OCI-LY3 (cell line): ENCODE results near the gene PERM1.

Source experiments
- H2AFZ ChIP-seq: fragments of 200-600, 300-600 bp; shearing (Covaris generic); 2 replicates; pipeline ENCODE4 v1.6.0; 2014; ENCODE audit warnings: antibody characterized with exemption, low read depth, low read length
- H3K27ac ChIP-seq: fragments of 200-600, 300-600 bp; sonication (generic); 2 replicates; pipeline ENCODE4 v1.5.1; 2014; ENCODE audit warnings: mild to moderate bottlenecking, low read length, moderate library complexity, mixed read lengths
- H3K27me3 ChIP-seq: fragments of 200-600, 300-600 bp; sonication (generic); 2 replicates; pipeline ENCODE4 v1.6.1; 2014; ENCODE audit warnings: low read depth, low read length, mixed read lengths
- H3K36me3 ChIP-seq: fragments of 200-600, 300-600 bp; sonication (generic); replicated peaks from 2 replicates; pipeline ENCODE3; 2014; ENCODE audit warnings: low read depth, low read length, mixed read lengths
- H3K4me1 ChIP-seq: fragments of 300-600, 200-600 bp; sonication (generic); 2 replicates; pipeline ENCODE4 v1.6.1; 2014; ENCODE audit warnings: low read length, mixed read lengths
- H3K4me2 ChIP-seq: fragments of 200-600, 300-600 bp; sonication (generic); 2 replicates; pipeline ENCODE4 v1.6.1; 2014; ENCODE audit warnings: low read length, mixed read lengths
- H3K4me3 ChIP-seq: fragments of 300-600, 200-600 bp; sonication (generic); 2 replicates; pipeline ENCODE4 v1.5.1; 2014; ENCODE audit warnings: antibody characterized with exemption, mild to moderate bottlenecking, low read length, moderate library complexity
- H3K79me2 ChIP-seq: fragments of 300-600, 200-600 bp; shearing (Covaris generic); 2 replicates; pipeline ENCODE4 v1.6.1; 2014; ENCODE audit warnings: mild to moderate bottlenecking, low read length, mixed read lengths
- H3K9ac ChIP-seq: fragments of 300-600, 200-600 bp; shearing (Covaris generic); 2 replicates; pipeline ENCODE4 v1.6.0; 2014; ENCODE audit warnings: mild to moderate bottlenecking, low read length, moderate library complexity
- H3K9me3 ChIP-seq: fragments of 200-600, 300-600 bp; shearing (Covaris generic); 2 replicates; pipeline ENCODE4 v1.6.1; 2014; ENCODE audit warnings: low read length, mixed read lengths; ENCODE audit not compliant: insufficient read depth
- H4K20me1 ChIP-seq: fragments of 200-600, 300-600 bp; sonication (generic); 2 replicates; pipeline ENCODE4 v1.6.1; 2016; ENCODE audit warnings: low read length, mixed read lengths; ENCODE audit not compliant: insufficient read depth
- EZH2phosphoT487 ChIP-seq: fragments of 200-600 bp; shearing (Covaris generic); IDR thresholded peaks from 2 replicates; pipeline ENCODE4 v1.6.1; 2018; ENCODE audit warnings: antibody characterized with exemption, mixed run types, low read depth
- TF ChIP-seq, protein P1 (sequence below): fragments of 200-600, 300-600 bp; sonication (generic); IDR thresholded peaks from 2 replicates; pipeline ENCODE4 v1.5.1; 2014; ENCODE audit warnings: antibody characterized with exemption, low read length, low read depth

PERM1 gene

DNA sequence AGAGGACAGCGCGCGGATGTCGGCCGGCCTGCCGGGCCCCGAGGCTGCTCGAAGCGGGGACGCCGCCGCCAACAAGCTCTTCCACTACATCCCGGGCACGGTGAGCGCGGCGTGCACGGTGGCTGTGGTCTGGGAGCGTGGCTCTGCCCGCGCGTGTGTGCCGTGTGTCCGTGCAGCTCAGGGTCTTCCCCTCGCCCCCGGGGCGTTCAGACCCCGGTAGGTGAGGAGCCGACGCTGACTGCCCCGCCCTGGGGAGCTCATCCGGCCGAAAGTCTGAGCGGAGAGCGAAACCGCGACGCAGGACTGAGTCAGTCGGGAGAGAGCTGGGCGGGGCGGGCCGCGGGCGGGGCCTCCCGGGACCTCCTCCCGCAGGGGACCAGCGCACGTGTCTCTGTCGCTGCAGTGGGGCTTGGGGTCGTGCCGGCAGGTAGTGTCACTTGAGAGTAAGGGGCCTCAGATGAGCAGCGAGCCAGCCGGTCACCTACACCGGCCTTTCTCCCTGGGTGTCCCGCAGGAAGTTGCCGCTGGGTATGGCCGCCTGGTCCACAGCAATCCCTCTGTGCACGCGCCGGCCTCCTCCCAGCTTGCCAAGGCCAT is 15.1 kb downstream of the PERM1 start:
- H3K4me1 ChIP-seq: peaks cover 5% of the 10 kb centered on the region; the same call in 1 of the 2 replicates
- no peak for TF ChIP-seq EZH2phosphoT487
- TF ChIP-seq, protein P1, sequence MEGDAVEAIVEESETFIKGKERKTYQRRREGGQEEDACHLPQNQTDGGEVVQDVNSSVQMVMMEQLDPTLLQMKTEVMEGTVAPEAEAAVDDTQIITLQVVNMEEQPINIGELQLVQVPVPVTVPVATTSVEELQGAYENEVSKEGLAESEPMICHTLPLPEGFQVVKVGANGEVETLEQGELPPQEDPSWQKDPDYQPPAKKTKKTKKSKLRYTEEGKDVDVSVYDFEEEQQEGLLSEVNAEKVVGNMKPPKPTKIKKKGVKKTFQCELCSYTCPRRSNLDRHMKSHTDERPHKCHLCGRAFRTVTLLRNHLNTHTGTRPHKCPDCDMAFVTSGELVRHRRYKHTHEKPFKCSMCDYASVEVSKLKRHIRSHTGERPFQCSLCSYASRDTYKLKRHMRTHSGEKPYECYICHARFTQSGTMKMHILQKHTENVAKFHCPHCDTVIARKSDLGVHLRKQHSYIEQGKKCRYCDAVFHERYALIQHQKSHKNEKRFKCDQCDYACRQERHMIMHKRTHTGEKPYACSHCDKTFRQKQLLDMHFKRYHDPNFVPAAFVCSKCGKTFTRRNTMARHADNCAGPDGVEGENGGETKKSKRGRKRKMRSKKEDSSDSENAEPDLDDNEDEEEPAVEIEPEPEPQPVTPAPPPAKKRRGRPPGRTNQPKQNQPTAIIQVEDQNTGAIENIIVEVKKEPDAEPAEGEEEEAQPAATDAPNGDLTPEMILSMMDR: no peak
- H3K9ac ChIP-seq: peak overlapping the region; percentile 68
- no peak overlapping the region; the same call in 1 of the 2 replicates for H2AFZ ChIP-seq
- peak overlapping the region; percentile 27; the same call in 1 of the 2 replicates for H3K27ac ChIP-seq
- no peaks in the 10 kb centered on the region for H3K27me3 ChIP-seq
- peak overlapping the region; percentile 83 for H3K4me3 ChIP-seq
- H3K4me2 ChIP-seq: peak overlapping the region; percentile 80
- H3K9me3 ChIP-seq: no peaks in the 10 kb centered on the region
- H3K79me2 ChIP-seq: no peaks in the 10 kb centered on the region
- no peaks in the 10 kb centered on the region for H4K20me1 ChIP-seq
- H3K36me3 ChIP-seq: no peaks in the 10 kb centered on the region

DNA sequence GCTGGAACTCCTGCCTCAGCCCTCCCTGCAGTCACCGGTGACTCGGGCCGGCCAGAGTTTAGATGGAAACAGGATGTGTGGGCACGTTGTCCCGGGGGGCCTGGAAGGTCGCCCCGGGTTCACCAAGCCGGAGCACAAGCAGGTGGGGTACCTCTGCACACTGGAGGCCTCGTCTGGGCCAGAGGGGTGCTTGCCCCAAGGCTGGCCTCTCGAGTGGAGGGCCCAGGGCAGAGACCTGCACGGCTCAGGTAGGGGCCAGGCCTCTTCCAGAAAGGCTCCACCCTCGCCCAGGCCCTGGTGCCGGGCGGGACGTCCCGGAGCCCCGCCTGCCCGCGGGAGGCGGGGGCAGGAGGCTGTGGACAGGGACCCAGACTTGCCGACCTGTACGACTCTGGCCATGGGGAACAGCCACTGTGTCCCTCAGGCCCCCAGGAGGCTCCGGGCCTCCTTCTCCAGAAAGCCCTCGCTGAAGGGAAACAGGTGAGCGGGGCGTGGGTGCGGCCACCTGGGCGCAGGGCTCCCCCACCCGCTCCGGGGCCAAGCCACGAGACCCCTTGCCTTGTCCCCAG is 15.7 kb downstream of the PERM1 start, which contains the start of gene PLEKHN1:
Gene PLEKHN1, plus strand, starts transcription at position 348 of the 569 bp plus-strand sequence. Its CDS starts 50 bp downstream, at position 398.
- peak within 1 kb of the TSS; percentile 83 for H3K4me3 ChIP-seq
- H2AFZ ChIP-seq: no peak within 1 kb of the TSS; the same call in 1 of the 2 replicates
- H3K27me3 ChIP-seq: no peaks in the 10 kb centered on the region
- no peaks in the 10 kb centered on the region for H3K36me3 ChIP-seq
- no peaks in the 10 kb centered on the region for H3K79me2 ChIP-seq
- H3K9me3 ChIP-seq: no peaks in the 10 kb centered on the region
- peaks cover 6% of the 10 kb centered on the region; the same call in 1 of the 2 replicates for H3K4me1 ChIP-seq
- peak within 1 kb of the TSS; percentile 68 for H3K9ac ChIP-seq
- H3K27ac ChIP-seq: peak within 1 kb of the TSS; percentile 27; the same call in 1 of the 2 replicates
- H3K4me2 ChIP-seq: peak within 1 kb of the TSS; percentile 80
- TF ChIP-seq, protein P1: no peak
- no peak for TF ChIP-seq EZH2phosphoT487
- no peaks in the 10 kb centered on the region for H4K20me1 ChIP-seq

DNA sequence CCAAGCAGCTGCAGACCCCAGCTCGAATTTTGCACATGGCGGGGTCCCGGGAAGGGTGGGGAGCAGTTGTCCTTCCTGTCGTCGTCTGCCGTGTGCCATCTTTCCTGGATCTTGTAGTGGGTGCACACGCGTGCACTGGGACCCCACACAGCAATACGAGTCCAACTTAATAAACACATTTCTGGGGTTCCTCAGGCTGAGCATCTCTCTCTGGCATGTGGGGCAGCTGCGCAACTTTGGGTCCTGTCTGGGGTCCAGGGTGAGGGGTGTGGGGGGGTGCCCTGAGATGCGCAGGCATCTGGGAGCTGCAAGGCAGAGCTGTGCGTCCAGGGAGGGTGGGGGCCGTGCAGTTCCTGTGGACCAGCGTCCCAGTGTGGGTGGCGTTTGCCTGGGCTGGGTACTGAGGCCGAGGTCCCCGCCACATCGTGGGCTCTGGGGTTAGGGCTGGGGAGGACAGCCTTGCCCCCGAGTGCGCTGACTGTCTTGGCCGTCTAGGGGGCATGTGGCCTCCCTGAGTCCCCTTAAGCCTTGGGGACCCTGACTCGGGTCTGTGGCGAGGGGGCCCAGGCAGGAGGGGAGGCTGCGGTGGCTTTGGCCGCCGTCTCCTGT is 16.3 kb downstream of the PERM1 start:
- H3K4me3 ChIP-seq: peak overlapping the region; percentile 83; the same call in 1 of the 2 replicates
- H3K9me3 ChIP-seq: no peaks in the 10 kb centered on the region
- H3K27me3 ChIP-seq: no peaks in the 10 kb centered on the region
- H3K36me3 ChIP-seq: no peaks in the 10 kb centered on the region
- no peak overlapping the region for H2AFZ ChIP-seq
- H4K20me1 ChIP-seq: no peaks in the 10 kb centered on the region
- H3K9ac ChIP-seq: no peak overlapping the region
- H3K4me1 ChIP-seq: peaks cover 7% of the 10 kb centered on the region; the same call in 1 of the 2 replicates
- no peak overlapping the region for H3K27ac ChIP-seq
- H3K4me2 ChIP-seq: peak overlapping the region; percentile 80
- TF ChIP-seq, protein P1: no peak
- no peak for TF ChIP-seq EZH2phosphoT487
- no peaks in the 10 kb centered on the region; the same call in 1 of the 2 replicates for H3K79me2 ChIP-seq
